Measurements from ENCODE around the gene SYNCRIP.

The SYNCRIP gene

GRCh38 chr6:85677234-85677956, 34.7 kb upstream of the SYNCRIP start:
- H3K9me3 ChIP-seq (ENCODE audit: control insufficient read depth, low read length), result no peaks in the 10 kb centered on the region
- H3K4me3 ChIP-seq (ENCODE audit: insufficient read depth in 1 of 2, low read depth in 1 of 2, low read length in 2 of 2), result peak overlapping the region; percentile 41 to 95
- H3K79me1 ChIP-seq (replicated peaks; ENCODE audit: low read length, poor library complexity, severe bottlenecking), result peaks cover 2% of the 10 kb centered on the region
- WGBS, result under 1% methylated on average over 9 of the region's 12 CpGs
- no peak overlapping the region for H2BK5ac ChIP-seq (ENCODE audit: low read depth, low read length, poor library complexity, severe bottlenecking)
- H3K9ac ChIP-seq (ENCODE audit: low read length), result peak overlapping the region; percentile 97
- no peak overlapping the region for H3K4me2 ChIP-seq (ENCODE audit: low read length, poor library complexity, severe bottlenecking)
- no peak overlapping the region for H2AK5ac ChIP-seq (ENCODE audit: low read length, severe bottlenecking)
- no peak overlapping the region for H3K14ac ChIP-seq (ENCODE audit: low read length in 2 of 2)
- H3K27ac ChIP-seq (ENCODE audit: low read length, poor library complexity, severe bottlenecking), result no peak overlapping the region
- no peaks in the 10 kb centered on the region for H3K27me3 ChIP-seq (ENCODE audit: control insufficient read depth in 1 of 2, insufficient read depth in 1 of 2, low read length in 2 of 2)
- H2AFZ ChIP-seq (ENCODE audit: low read depth, low read length), result no peak overlapping the region
- H4K8ac ChIP-seq (ENCODE audit: low read length), result no peak overlapping the region
- no peak overlapping the region for H2BK12ac ChIP-seq (ENCODE audit: low read length in 2 of 2)
- H3K4ac ChIP-seq (ENCODE audit: low read depth in 1 of 2, low read length in 2 of 2), result no peak overlapping the region
- H2BK15ac ChIP-seq (ENCODE audit: low read depth, poor library complexity, severe bottlenecking), result no peak overlapping the region
- H3K4me1 ChIP-seq (ENCODE audit: control insufficient read depth, insufficient read depth, low read depth, low read length), result peaks cover 2% of the 10 kb centered on the region
- H2BK120ac ChIP-seq (ENCODE audit: low read depth, low read length), result no peak overlapping the region
- peaks cover 0 to 42% of the 10 kb centered on the region in 2 experiments for H3K36me3 ChIP-seq (ENCODE audit: control insufficient read depth in 1 of 2, insufficient read depth in 2 of 2, low read depth in 1 of 2, low read length in 2 of 2)
- peak; percentile 79 for DNase-seq
- H3K18ac ChIP-seq (ENCODE audit: low read depth in 1 of 2, low read length in 2 of 2), result no peak overlapping the region
- no peak overlapping the region for H3K23ac ChIP-seq (ENCODE audit: low read length in 2 of 2)
- H4K91ac ChIP-seq (ENCODE audit: low read length), result no peak overlapping the region

GRCh38 chr6:85676086-85676729, 33.5 kb upstream of the SYNCRIP start:
- H2BK120ac ChIP-seq (ENCODE audit: low read depth, low read length), result no peak overlapping the region
- H2BK15ac ChIP-seq (ENCODE audit: low read depth, poor library complexity, severe bottlenecking), result no peak overlapping the region
- H2BK12ac ChIP-seq (ENCODE audit: low read length in 2 of 2), result no peak overlapping the region
- H4K8ac ChIP-seq (ENCODE audit: low read length), result no peak overlapping the region
- peaks cover 2% of the 10 kb centered on the region for H3K4me1 ChIP-seq (ENCODE audit: control insufficient read depth, insufficient read depth, low read depth, low read length)
- H3K36me3 ChIP-seq (ENCODE audit: control insufficient read depth in 1 of 2, insufficient read depth in 2 of 2, low read depth in 1 of 2, low read length in 2 of 2), result peaks cover 0 to 44% of the 10 kb centered on the region in 2 experiments
- H3K14ac ChIP-seq (ENCODE audit: low read length in 2 of 2), result no peak overlapping the region
- no peak overlapping the region for H2AFZ ChIP-seq (ENCODE audit: low read depth, low read length)
- WGBS, result 20% methylated on average over 5 of the region's 6 CpGs
- peak overlapping the region; percentile 97 for H3K9ac ChIP-seq (ENCODE audit: low read length)
- peak overlapping the region; percentile 61 for H3K4me2 ChIP-seq (ENCODE audit: low read length, poor library complexity, severe bottlenecking)
- no peak overlapping the region for H3K4ac ChIP-seq (ENCODE audit: low read depth in 1 of 2, low read length in 2 of 2)
- peak overlapping the region in 1 of 2 experiments; percentile 95 for H3K4me3 ChIP-seq (ENCODE audit: insufficient read depth in 1 of 2, low read depth in 1 of 2, low read length in 2 of 2)
- H2BK5ac ChIP-seq (ENCODE audit: low read depth, low read length, poor library complexity, severe bottlenecking), result no peak overlapping the region
- no peaks in the 10 kb centered on the region for H3K9me3 ChIP-seq (ENCODE audit: control insufficient read depth, low read length)
- no peak overlapping the region for H3K18ac ChIP-seq (ENCODE audit: low read depth in 1 of 2, low read length in 2 of 2)
- peak; percentile 41 for DNase-seq
- peaks cover 5% of the 10 kb centered on the region for H3K79me1 ChIP-seq (replicated peaks; ENCODE audit: low read length, poor library complexity, severe bottlenecking)
- no peaks in the 10 kb centered on the region for H3K27me3 ChIP-seq (ENCODE audit: control insufficient read depth in 1 of 2, insufficient read depth in 1 of 2, low read length in 2 of 2)
- no peak overlapping the region for H2AK5ac ChIP-seq (ENCODE audit: low read length, severe bottlenecking)
- H3K23ac ChIP-seq (ENCODE audit: low read length in 2 of 2), result no peak overlapping the region
- H3K27ac ChIP-seq (ENCODE audit: low read length, poor library complexity, severe bottlenecking), result peak overlapping the region; percentile 9
- no peak overlapping the region for H4K91ac ChIP-seq (ENCODE audit: low read length)

- H3K9ac ChIP-seq (ENCODE audit: low read length), result peak overlapping the region; percentile 97
- no peak overlapping the region for H3K18ac ChIP-seq (ENCODE audit: low read depth in 1 of 2, low read length in 2 of 2)
- H2BK15ac ChIP-seq (ENCODE audit: low read depth, poor library complexity, severe bottlenecking), result no peak overlapping the region
- peak overlapping the region; percentile 55 for H3K27ac ChIP-seq (ENCODE audit: low read length, poor library complexity, severe bottlenecking)
- peaks cover 3% of the 10 kb centered on the region for H3K79me1 ChIP-seq (replicated peaks; ENCODE audit: low read length, poor library complexity, severe bottlenecking)
- peak overlapping the region; percentile 60 for H2AK5ac ChIP-seq (ENCODE audit: low read length, severe bottlenecking)
- no peak overlapping the region for H3K14ac ChIP-seq (ENCODE audit: low read length in 2 of 2)
- H3K27me3 ChIP-seq (ENCODE audit: control insufficient read depth in 1 of 2, insufficient read depth in 1 of 2, low read length in 2 of 2), result no peaks in the 10 kb centered on the region
- peak overlapping the region in 1 of 2 experiments; percentile 95 for H3K4me3 ChIP-seq (ENCODE audit: insufficient read depth in 1 of 2, low read depth in 1 of 2, low read length in 2 of 2)
- H3K23ac ChIP-seq (ENCODE audit: low read length in 2 of 2), result no peak overlapping the region
- no peak overlapping the region for H2BK120ac ChIP-seq (ENCODE audit: low read depth, low read length)
- DNase-seq, result peak; percentile 85
- no peak overlapping the region for H2BK12ac ChIP-seq (ENCODE audit: low read length in 2 of 2)
- H3K4me1 ChIP-seq (ENCODE audit: control insufficient read depth, insufficient read depth, low read depth, low read length), result no peaks in the 10 kb centered on the region
- no peak overlapping the region for H4K8ac ChIP-seq (ENCODE audit: low read length)
- no peak overlapping the region for H3K4ac ChIP-seq (ENCODE audit: low read depth in 1 of 2, low read length in 2 of 2)
- no peak overlapping the region for H2BK5ac ChIP-seq (ENCODE audit: low read depth, low read length, poor library complexity, severe bottlenecking)
- no peak overlapping the region for H4K91ac ChIP-seq (ENCODE audit: low read length)
- no peaks in the 10 kb centered on the region for H3K9me3 ChIP-seq (ENCODE audit: control insufficient read depth, low read length)
- 37% methylated on average over 2 of the region's 4 CpGs for WGBS
- H2AFZ ChIP-seq (ENCODE audit: low read depth, low read length), result no peak overlapping the region
- peaks cover 0 to 44% of the 10 kb centered on the region in 2 experiments for H3K36me3 ChIP-seq (ENCODE audit: control insufficient read depth in 1 of 2, insufficient read depth in 2 of 2, low read depth in 1 of 2, low read length in 2 of 2)
- peak overlapping the region; percentile 1 for H3K4me2 ChIP-seq (ENCODE audit: low read length, poor library complexity, severe bottlenecking)
These were observed 32.5 kb upstream of the SYNCRIP start for GRCh38 chr6:85675030-85675819.

- DNase-seq, result no peak
- no peak overlapping the region for H3K18ac ChIP-seq (ENCODE audit: low read depth in 1 of 2, low read length in 2 of 2)
- H3K79me1 ChIP-seq (replicated peaks; ENCODE audit: low read length, poor library complexity, severe bottlenecking), result peaks cover 3% of the 10 kb centered on the region
- H3K23ac ChIP-seq (ENCODE audit: low read length in 2 of 2), result no peak overlapping the region
- peaks cover 0 to 44% of the 10 kb centered on the region in 2 experiments for H3K36me3 ChIP-seq (ENCODE audit: control insufficient read depth in 1 of 2, insufficient read depth in 2 of 2, low read depth in 1 of 2, low read length in 2 of 2)
- no peak overlapping the region for H3K14ac ChIP-seq (ENCODE audit: low read length in 2 of 2)
- no peak overlapping the region for H2AFZ ChIP-seq (ENCODE audit: low read depth, low read length)
- H2BK15ac ChIP-seq (ENCODE audit: low read depth, poor library complexity, severe bottlenecking), result no peak overlapping the region
- H2BK12ac ChIP-seq (ENCODE audit: low read length in 2 of 2), result no peak overlapping the region
- H3K9ac ChIP-seq (ENCODE audit: low read length), result peak overlapping the region; percentile 97
- H4K8ac ChIP-seq (ENCODE audit: low read length), result no peak overlapping the region
- peak overlapping the region; percentile 1 for H3K4me2 ChIP-seq (ENCODE audit: low read length, poor library complexity, severe bottlenecking)
- H3K4me3 ChIP-seq (ENCODE audit: insufficient read depth in 1 of 2, low read depth in 1 of 2, low read length in 2 of 2), result peak overlapping the region in 1 of 2 experiments; percentile 95
- H2BK120ac ChIP-seq (ENCODE audit: low read depth, low read length), result no peak overlapping the region
- no peaks in the 10 kb centered on the region for H3K27me3 ChIP-seq (ENCODE audit: control insufficient read depth in 1 of 2, insufficient read depth in 1 of 2, low read length in 2 of 2)
- no peak overlapping the region for H3K4ac ChIP-seq (ENCODE audit: low read depth in 1 of 2, low read length in 2 of 2)
- H3K27ac ChIP-seq (ENCODE audit: low read length, poor library complexity, severe bottlenecking), result no peak overlapping the region
- H3K9me3 ChIP-seq (ENCODE audit: control insufficient read depth, low read length), result no peaks in the 10 kb centered on the region
- no peaks in the 10 kb centered on the region for H3K4me1 ChIP-seq (ENCODE audit: control insufficient read depth, insufficient read depth, low read depth, low read length)
- peak overlapping the region; percentile 60 for H2AK5ac ChIP-seq (ENCODE audit: low read length, severe bottlenecking)
- no peak overlapping the region for H2BK5ac ChIP-seq (ENCODE audit: low read depth, low read length, poor library complexity, severe bottlenecking)
- no peak overlapping the region for H4K91ac ChIP-seq (ENCODE audit: low read length)
These were observed 31.9 kb upstream of the SYNCRIP start for GRCh38 chr6:85674604-85675003.
